B cell (primary cell): ENCODE data around the gene FRMD4A. TPM values are rescaled to one million over a fixed set of nuclear protein-coding genes. Genes with fewer than 3 reads are reported as not detected.

Experiments used
- ATAC-seq: fragments of 200-7000 bp; cut with Tn5 transposase; one replicate; pipeline ENCODE4 v1.10.0; 2021; ENCODE audit warnings: low read depth, mild to moderate bottlenecking, moderate number of reproducible peaks, moderate library complexity
- CTCF ChIA-PET: fragments of 350-600 bp; sonication (Branson Sonifier 250); formaldehyde crosslinking; loops from one replicate; lab custom pipeline; 2021; ENCODE audit warnings: antibody characterized with exemption, inconsistent platforms; lab: Charles Lee
- POLR2A ChIA-PET: fragments of 350-600 bp; sonication (Branson Sonifier 250); formaldehyde crosslinking; loops from one replicate; lab custom pipeline; 2021; ENCODE audit warnings: antibody characterized with exemption; lab: Charles Lee
- DNase-seq: peaks from one replicate; pipeline ENCODE4 v3.0.0; 2013
- H2AFZ ChIP-seq: 2 replicates; pipeline ENCODE4 v1.6.1; 2012; ENCODE audit warnings: mild to moderate bottlenecking, low read depth, low read length; ENCODE audit not compliant: insufficient read depth, poor library complexity, severe bottlenecking
- H3K27ac ChIP-seq, 2 donors: 1 replicate in 1 of 2; 2 replicates in 1 of 2; pipeline ENCODE4 v1.5.1; 2012 to 2013; ENCODE audit warnings: low read length in 2 of 2, mild to moderate bottlenecking in 2 of 2, moderate library complexity in 1 of 2
- H3K27me3 ChIP-seq, 4 experiments: fragments of 200-600 bp in 1 of 4; sonication (generic) in 1 of 4; replicated peaks in 1 of 4; 1 replicate in 2 of 4; 2 replicates in 2 of 4; pipeline versions ENCODE4 v1.6.1 to v1.7.0; 2013 to 2016; ENCODE audit warnings: low read length in 3 of 4, mild to moderate bottlenecking in 2 of 4, mixed read lengths in 1 of 4, moderate library complexity in 1 of 4; ENCODE audit not compliant: insufficient read depth in 4 of 4, control insufficient read depth in 3 of 4; ENCODE audit errors: control extremely low read depth in 1 of 4
- H3K36me3 ChIP-seq, 2 experiments: replicated peaks in 1 of 2; 1 replicate in 1 of 2; 2 replicates in 1 of 2; pipeline versions ENCODE4 v1.6.1 to v1.7.1; 2013; ENCODE audit warnings: low read length in 1 of 2; ENCODE audit not compliant: insufficient read depth in 2 of 2, control insufficient read depth in 1 of 2; ENCODE audit errors: control extremely low read depth in 1 of 2, extremely low read depth in 1 of 2
- H3K4me1 ChIP-seq, 2 donors: fragments of 200-600 bp in 1 of 2; sonication (generic) in 1 of 2; 1 replicate in 1 of 2; 2 replicates in 1 of 2; pipeline versions ENCODE4 v1.5.1 to v1.6.1; 2013 to 2017; ENCODE audit warnings: low read length in 2 of 2; ENCODE audit not compliant: control insufficient read depth in 2 of 2, insufficient read depth in 2 of 2
- H3K4me2 ChIP-seq: replicated peaks from 2 replicates; pipeline ENCODE3; 2012; ENCODE audit warnings: mild to moderate bottlenecking, low read depth, low read length; ENCODE audit not compliant: poor library complexity, severe bottlenecking
- H3K4me3 ChIP-seq, 5 experiments: fragments of 200-600 bp in 1 of 5; sonication (generic) in 1 of 5; 1 replicate in 3 of 5; 2 replicates in 2 of 5; pipeline versions ENCODE4 v1.5.1 to v1.7.0; 2011 to 2016; ENCODE audit warnings: low read length in 4 of 5, mild to moderate bottlenecking in 4 of 5, low read depth in 2 of 5, control low read depth in 1 of 5, moderate library complexity in 1 of 5; ENCODE audit not compliant: insufficient read depth in 1 of 5; ENCODE audit errors: control extremely low read depth in 1 of 5, extremely low read depth in 1 of 5
- H3K79me2 ChIP-seq: fragments of 200-600 bp; sonication (generic); one replicate; pipeline ENCODE4 v1.6.0; 2016; ENCODE audit warnings: low read length; ENCODE audit not compliant: control insufficient read depth, insufficient read depth
- H3K9ac ChIP-seq: fragments of 200-600 bp; sonication (generic); 2 replicates; pipeline ENCODE4 v1.6.1; 2017; ENCODE audit warnings: mild to moderate bottlenecking, low read length, moderate library complexity
- H3K9me3 ChIP-seq, 3 donors: one replicate each; pipeline versions ENCODE4 v1.6.1 to v1.7.1; 2013; ENCODE audit warnings: low read length in 2 of 3; ENCODE audit not compliant: control insufficient read depth in 2 of 3, insufficient read depth in 1 of 3; ENCODE audit errors: control extremely low read depth in 1 of 3
- H4K20me1 ChIP-seq: 2 replicates; pipeline ENCODE4 v1.6.0; 2012; ENCODE audit warnings: mild to moderate bottlenecking, low read length; ENCODE audit not compliant: insufficient read depth, control insufficient read depth, poor library complexity, severe bottlenecking
- H3K27ac Mint-ChIP-seq: one replicate; pipeline ENCODE4 v1.8.0; 2021; ENCODE audit warnings: mixed read lengths
- H3K27me3 Mint-ChIP-seq: one replicate; pipeline ENCODE4 v1.8.0; 2021; ENCODE audit warnings: mixed read lengths
- H3K4me1 Mint-ChIP-seq: one replicate; pipeline ENCODE4 v1.8.0; 2021; ENCODE audit warnings: mixed read lengths
- H3K4me3 Mint-ChIP-seq: one replicate; pipeline ENCODE4 v1.8.0; 2021; ENCODE audit warnings: mixed read lengths
- H3K9me3 Mint-ChIP-seq: one replicate; pipeline ENCODE4 v1.8.0; 2022; ENCODE audit warnings: mixed read lengths; ENCODE audit not compliant: insufficient read depth
- CTCF ChIP-seq: fragments of 200-600 bp; IDR thresholded peaks from one replicate; pipeline ENCODE4 v1.8.0; 2022; ENCODE audit warnings: antibody characterized with exemption, mild to moderate bottlenecking
- EZH2 ChIP-seq: IDR thresholded peaks from 2 replicates; pipeline ENCODE4 v1.6.1; 2012; ENCODE audit warnings: borderline replicate concordance, low read depth, mild to moderate bottlenecking, moderate library complexity, low read length; ENCODE audit not compliant: insufficient read depth, poor library complexity, severe bottlenecking
- WGBS: methylation state at CpG from one replicate; pipeline ENCODE4 v1.1.5; 2013; ENCODE audit warnings: missing lambda C conversion rate; ENCODE audit not compliant: insufficient coverage; 5-methylcytosine and 5-hydroxymethylcytosine counted together
- intact Hi-C: fragments of 100-400 bp; cut with micrococcal nuclease; formaldehyde crosslinking; loops from one replicate; pipeline ENCODE4 v1.10.0; 2022
- polyA plus RNA-seq: library from polyadenylated mRNA; depleted of rRNA; stranded (reverse); fragments of >200 nt; gene quantifications from 2 replicates; pipeline ENCODE4 v1.2.3, GENCODE V29; 2012
- total RNA-seq, 2 donors: library from RNA; stranded (reverse); fragments of 120-200 nt in 1 of 2; gene quantifications; 1 replicate in 1 of 2; 2 replicates in 1 of 2; pipeline versions ENCODE4 v1.2.3 to v1.2.4, GENCODE V29; 2013 to 2022

The FRMD4A gene
- total and polyA plus RNA-seq, 2 donors (not counting 1 experiment from before 2014, with no cell fraction given), result 0.76 to 3.4 TPM

GRCh38 chr10:13637894-13638293, 692.8 kb downstream of the FRMD4A start:
- ATAC-seq (no peak), DNase-seq (no peak)
- Mint-ChIP-seq H3K27me3 (no peaks in the 10 kb centered on the region), H3K9me3 (peaks cover 11% of the 10 kb centered on the region), H3K4me3 (no peak overlapping the region), H3K4me1 (peaks cover 2% of the 10 kb centered on the region), H3K27ac (no peak overlapping the region)
- Histone ChIP-seq H3K9ac (no peak overlapping the region), H3K27ac (no peak overlapping the region), H3K27me3 (no peaks in the 10 kb centered on the region), H3K4me2 (no peak overlapping the region), H4K20me1 (no peaks in the 10 kb centered on the region), H3K4me1 (no peaks in the 10 kb centered on the region), H2AFZ (no peak overlapping the region), H3K9me3 (peaks cover 5 to 14% (median 8%) of the 10 kb centered on the region in 3 donors), H3K4me3 (no peak overlapping the region), H3K36me3 (peaks cover 4 to 16% of the 10 kb centered on the region in 2 experiments), H3K79me2 (no peaks in the 10 kb centered on the region)
- TF ChIP-seq CTCF, result no peak
- no peak for TF ChIP-seq EZH2
- ChIA-PET POLR2A (interaction anchor here (0.6 kb wide), 1 partner anchor 20 kb away, joined by 5 read pairs; no protein-coding TSS in a partner anchor), CTCF (no interaction called here)
- intact Hi-C loops, result no loop called here
- WGBS, result 95% methylated on average over 3 of the region's 5 CpGs

GRCh38 chr10:13637303-13637856, 693.3 kb downstream of the FRMD4A start:
- Mint-ChIP-seq H3K27me3 (no peaks in the 10 kb centered on the region), H3K9me3 (peaks cover 11% of the 10 kb centered on the region), H3K4me3 (no peak overlapping the region), H3K4me1 (peaks cover 5% of the 10 kb centered on the region), H3K27ac (no peak overlapping the region)
- intact Hi-C loops, result no loop called here
- Histone ChIP-seq H3K27me3 (no peaks in the 10 kb centered on the region), H3K27ac (no peak overlapping the region), H3K9ac (no peak overlapping the region), H3K4me3 (no peak overlapping the region), H3K9me3 (peaks cover 0 to 10% (median 8%) of the 10 kb centered on the region in 3 donors), H3K4me2 (no peak overlapping the region), H2AFZ (no peak overlapping the region), H4K20me1 (no peaks in the 10 kb centered on the region), H3K79me2 (no peaks in the 10 kb centered on the region), H3K36me3 (peaks cover 6 to 14% of the 10 kb centered on the region in 2 experiments), H3K4me1 (no peaks in the 10 kb centered on the region)
- POLR2A ChIA-PET, result interaction anchor here (0.6 kb wide), 1 partner anchor 20 kb away, joined by 5 read pairs; no protein-coding TSS in a partner anchor
- CTCF ChIA-PET, result no interaction called here
- no peak for TF ChIP-seq EZH2
- no peak for TF ChIP-seq CTCF
- ATAC-seq (no peak), DNase-seq (no peak)
- no CpG with 5 or more reads among the region's 1 CpG for WGBS
